ENCODE data around the gene MRPL39.

Gene MRPL39

GRCh38 chr21:25560891-25561290 is 46.4 kb downstream of the MRPL39 start:
- Histone ChIP-seq H3K27ac (ENCODE audit: low read depth, low read length) (no peak overlapping the region), H3K27me3 (ENCODE audit: insufficient read depth, low read length, poor library complexity) (no peaks in the 10 kb centered on the region), H3K4me3 (ENCODE audit: low read length) (no peak overlapping the region), H3K79me1 (ENCODE audit: low read length) (no peaks in the 10 kb centered on the region), H3K4me1 (ENCODE audit: control insufficient read depth, low read depth, low read length) (no peaks in the 10 kb centered on the region), H3K79me2 (ENCODE audit: control insufficient read depth, insufficient read depth, low read length) (no peaks in the 10 kb centered on the region), H3K18ac (ENCODE audit: low read length) (no peak overlapping the region), H3K23ac (ENCODE audit: low read length) (no peak overlapping the region), H3K9ac (ENCODE audit: low read length) (no peak overlapping the region), H3K36me3 (ENCODE audit: control insufficient read depth, insufficient read depth, low read length) (no peaks in the 10 kb centered on the region), H3K4me2 (ENCODE audit: low read length) (no peak overlapping the region), H2BK15ac (replicated peaks; ENCODE audit: low read depth) (no peak overlapping the region), H4K5ac (ENCODE audit: low read length) (no peak overlapping the region), H4K8ac (ENCODE audit: low read depth, low read length) (no peak overlapping the region), H2BK120ac (ENCODE audit: low read depth, low read length) (no peak overlapping the region), H2BK5ac (ENCODE audit: low read length) (no peak overlapping the region), H3K56ac (ENCODE audit: low read length) (no peak overlapping the region), H2AK5ac (ENCODE audit: low read length) (no peak overlapping the region), H3K4ac (ENCODE audit: low read depth, low read length) (no peak overlapping the region)
- no peak for DNase-seq
- no CpG with 5 or more reads among the region's 3 CpGs for WGBS (ENCODE audit: extremely low coverage, insufficient coverage, low lambda C conversion rate)

DNA sequence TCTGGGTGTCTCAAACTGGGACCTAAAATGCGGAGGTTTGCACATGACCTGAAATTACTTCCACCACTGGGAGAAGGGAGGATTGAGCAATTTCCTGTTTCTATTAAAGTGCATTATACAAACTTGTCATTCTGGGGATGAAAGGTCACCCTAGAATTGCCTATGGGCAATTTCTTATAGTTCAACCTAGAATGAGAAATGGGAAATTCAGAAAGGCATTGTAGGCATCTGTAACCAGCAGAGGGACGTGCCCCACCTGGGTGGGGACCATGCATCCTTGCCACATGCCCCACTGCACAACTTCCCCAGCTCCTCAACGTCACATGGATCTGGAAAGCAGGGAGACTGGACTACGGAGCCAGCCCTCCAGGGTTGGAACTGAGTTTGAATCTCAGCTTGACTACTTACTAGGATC is 47.0 kb downstream of the MRPL39 start:
- no peak overlapping the region for H3K27ac ChIP-seq (ENCODE audit: low read depth, low read length)
- H4K5ac ChIP-seq (ENCODE audit: low read length) = no peak overlapping the region
- H3K36me3 ChIP-seq (ENCODE audit: control insufficient read depth, insufficient read depth, low read length) = no peaks in the 10 kb centered on the region
- no peak overlapping the region for H2BK120ac ChIP-seq (ENCODE audit: low read depth, low read length)
- DNase-seq = no peak
- H3K4ac ChIP-seq (ENCODE audit: low read depth, low read length) = no peak overlapping the region
- H3K4me2 ChIP-seq (ENCODE audit: low read length) = no peak overlapping the region
- WGBS (ENCODE audit: extremely low coverage, insufficient coverage, low lambda C conversion rate) = no CpG with 5 or more reads among the region's 4 CpGs
- H3K56ac ChIP-seq (ENCODE audit: low read length) = no peak overlapping the region
- H2AK5ac ChIP-seq (ENCODE audit: low read length) = no peak overlapping the region
- H3K18ac ChIP-seq (ENCODE audit: low read length) = no peak overlapping the region
- no peaks in the 10 kb centered on the region for H3K27me3 ChIP-seq (ENCODE audit: insufficient read depth, low read length, poor library complexity)
- H3K9ac ChIP-seq (ENCODE audit: low read length) = no peak overlapping the region
- H3K4me3 ChIP-seq (ENCODE audit: low read length) = no peak overlapping the region
- no peak overlapping the region for H2BK5ac ChIP-seq (ENCODE audit: low read length)
- H3K79me2 ChIP-seq (ENCODE audit: control insufficient read depth, insufficient read depth, low read length) = no peaks in the 10 kb centered on the region
- no peak overlapping the region for H4K8ac ChIP-seq (ENCODE audit: low read depth, low read length)
- no peaks in the 10 kb centered on the region for H3K79me1 ChIP-seq (ENCODE audit: low read length)
- no peak overlapping the region for H2BK15ac ChIP-seq (replicated peaks; ENCODE audit: low read depth)
- no peaks in the 10 kb centered on the region for H3K4me1 ChIP-seq (ENCODE audit: control insufficient read depth, low read depth, low read length)
- no peak overlapping the region for H3K23ac ChIP-seq (ENCODE audit: low read length)

DNA sequence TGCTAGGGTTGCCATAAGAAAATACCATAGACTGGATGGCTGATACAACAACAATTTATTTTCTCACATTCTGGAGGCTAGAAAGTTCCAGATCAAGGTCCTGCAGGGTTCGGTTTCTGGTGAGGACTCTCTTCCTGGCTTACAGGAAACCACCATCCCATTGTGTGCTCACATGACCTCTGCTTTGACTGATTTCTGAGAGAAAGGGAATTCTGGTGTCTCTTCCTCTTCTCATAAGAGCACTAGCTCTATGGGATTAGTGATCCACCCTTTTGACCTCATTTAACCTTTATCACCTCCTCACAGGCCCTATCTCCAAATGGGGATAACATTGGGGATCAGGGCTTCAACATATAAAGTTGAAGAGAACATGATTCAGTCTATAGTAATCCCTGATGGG is 47.5 kb downstream of the MRPL39 start:
- Histone ChIP-seq H3K9ac (ENCODE audit: low read length) (no peak overlapping the region), H3K79me2 (ENCODE audit: control insufficient read depth, insufficient read depth, low read length) (no peaks in the 10 kb centered on the region), H2BK5ac (ENCODE audit: low read length) (no peak overlapping the region), H3K27me3 (ENCODE audit: insufficient read depth, low read length, poor library complexity) (no peaks in the 10 kb centered on the region), H3K18ac (ENCODE audit: low read length) (no peak overlapping the region), H3K36me3 (ENCODE audit: control insufficient read depth, insufficient read depth, low read length) (no peaks in the 10 kb centered on the region), H3K56ac (ENCODE audit: low read length) (no peak overlapping the region), H3K79me1 (ENCODE audit: low read length) (no peaks in the 10 kb centered on the region), H3K4me1 (ENCODE audit: control insufficient read depth, low read depth, low read length) (no peaks in the 10 kb centered on the region), H3K23ac (ENCODE audit: low read length) (no peak overlapping the region), H4K5ac (ENCODE audit: low read length) (no peak overlapping the region), H4K8ac (ENCODE audit: low read depth, low read length) (no peak overlapping the region), H2AK5ac (ENCODE audit: low read length) (no peak overlapping the region), H3K4me2 (ENCODE audit: low read length) (no peak overlapping the region), H2BK120ac (ENCODE audit: low read depth, low read length) (no peak overlapping the region), H3K4me3 (ENCODE audit: low read length) (no peak overlapping the region), H2BK15ac (replicated peaks; ENCODE audit: low read depth) (no peak overlapping the region), H3K27ac (ENCODE audit: low read depth, low read length) (no peak overlapping the region), H3K4ac (ENCODE audit: low read depth, low read length) (no peak overlapping the region)
- WGBS (ENCODE audit: extremely low coverage, insufficient coverage, low lambda C conversion rate) = no CpG with 5 or more reads among the region's 1 CpG
- no peak for DNase-seq

- Histone ChIP-seq H3K79me2 (ENCODE audit: control insufficient read depth, insufficient read depth, low read length) (no peaks in the 10 kb centered on the region), H3K18ac (ENCODE audit: low read length) (no peak overlapping the region), H3K27ac (ENCODE audit: low read depth, low read length) (no peak overlapping the region), H3K79me1 (ENCODE audit: low read length) (no peaks in the 10 kb centered on the region), H2BK15ac (replicated peaks; ENCODE audit: low read depth) (no peak overlapping the region), H3K36me3 (ENCODE audit: control insufficient read depth, insufficient read depth, low read length) (no peaks in the 10 kb centered on the region), H3K4me2 (ENCODE audit: low read length) (no peak overlapping the region), H3K23ac (ENCODE audit: low read length) (no peak overlapping the region), H3K56ac (ENCODE audit: low read length) (no peak overlapping the region), H4K8ac (ENCODE audit: low read depth, low read length) (no peak overlapping the region), H3K4me3 (ENCODE audit: low read length) (no peak overlapping the region), H3K4ac (ENCODE audit: low read depth, low read length) (no peak overlapping the region), H3K9ac (ENCODE audit: low read length) (no peak overlapping the region), H2BK120ac (ENCODE audit: low read depth, low read length) (no peak overlapping the region), H3K4me1 (ENCODE audit: control insufficient read depth, low read depth, low read length) (no peaks in the 10 kb centered on the region), H2AK5ac (ENCODE audit: low read length) (no peak overlapping the region), H3K27me3 (ENCODE audit: insufficient read depth, low read length, poor library complexity) (no peaks in the 10 kb centered on the region), H2BK5ac (ENCODE audit: low read length) (no peak overlapping the region), H4K5ac (ENCODE audit: low read length) (no peak overlapping the region)
- DNase-seq = no peak
- WGBS (ENCODE audit: extremely low coverage, insufficient coverage, low lambda C conversion rate) = no CpG with 5 or more reads among the region's 2 CpGs
These were observed 49.2 kb downstream of the MRPL39 start for GRCh38 chr21:25558123-25558522.

DNA sequence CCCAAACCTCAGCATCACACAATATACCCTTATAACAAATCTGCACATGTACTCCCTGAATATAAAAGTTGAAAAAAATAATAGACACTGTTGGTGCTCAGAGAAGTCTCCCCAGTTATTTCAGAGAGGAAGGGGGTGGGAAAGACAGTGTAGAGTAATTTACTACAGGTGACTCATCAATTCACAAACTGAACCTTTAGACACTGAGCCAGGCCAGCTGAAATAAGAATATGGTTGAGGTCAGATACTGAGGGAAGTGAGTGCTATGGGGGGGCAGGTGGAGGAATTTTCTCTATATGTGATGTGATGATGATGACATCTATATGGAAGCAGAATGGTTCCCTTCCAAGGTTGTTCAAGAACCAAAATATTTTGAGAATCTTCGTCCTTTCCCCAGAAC is 50.1 kb downstream of the MRPL39 start:
- Histone ChIP-seq H3K9ac (ENCODE audit: low read length) (no peak overlapping the region), H3K4me2 (ENCODE audit: low read length) (no peak overlapping the region), H2AK5ac (ENCODE audit: low read length) (no peak overlapping the region), H3K18ac (ENCODE audit: low read length) (no peak overlapping the region), H3K23ac (ENCODE audit: low read length) (no peak overlapping the region), H3K36me3 (ENCODE audit: control insufficient read depth, insufficient read depth, low read length) (no peaks in the 10 kb centered on the region), H3K79me1 (ENCODE audit: low read length) (no peaks in the 10 kb centered on the region), H3K27ac (ENCODE audit: low read depth, low read length) (no peak overlapping the region), H2BK15ac (replicated peaks; ENCODE audit: low read depth) (no peak overlapping the region), H3K4ac (ENCODE audit: low read depth, low read length) (no peak overlapping the region), H4K8ac (ENCODE audit: low read depth, low read length) (no peak overlapping the region), H3K27me3 (ENCODE audit: insufficient read depth, low read length, poor library complexity) (no peaks in the 10 kb centered on the region), H3K56ac (ENCODE audit: low read length) (no peak overlapping the region), H4K5ac (ENCODE audit: low read length) (no peak overlapping the region), H3K4me1 (ENCODE audit: control insufficient read depth, low read depth, low read length) (no peaks in the 10 kb centered on the region), H3K79me2 (ENCODE audit: control insufficient read depth, insufficient read depth, low read length) (no peaks in the 10 kb centered on the region), H3K4me3 (ENCODE audit: low read length) (no peak overlapping the region), H2BK5ac (ENCODE audit: low read length) (no peak overlapping the region), H2BK120ac (ENCODE audit: low read depth, low read length) (no peak overlapping the region)
- WGBS (ENCODE audit: extremely low coverage, insufficient coverage, low lambda C conversion rate) = no CpG with 5 or more reads among the region's 1 CpG
- DNase-seq = no peak

GRCh38 chr21:25556091-25556490 is 51.2 kb downstream of the MRPL39 start:
- Histone ChIP-seq H3K79me1 (ENCODE audit: low read length) (no peaks in the 10 kb centered on the region), H2BK5ac (ENCODE audit: low read length) (no peak overlapping the region), H3K56ac (ENCODE audit: low read length) (no peak overlapping the region), H3K4me1 (ENCODE audit: control insufficient read depth, low read depth, low read length) (no peaks in the 10 kb centered on the region), H3K27me3 (ENCODE audit: insufficient read depth, low read length, poor library complexity) (no peaks in the 10 kb centered on the region), H4K8ac (ENCODE audit: low read depth, low read length) (no peak overlapping the region), H3K4ac (ENCODE audit: low read depth, low read length) (no peak overlapping the region), H3K4me3 (ENCODE audit: low read length) (no peak overlapping the region), H3K23ac (ENCODE audit: low read length) (no peak overlapping the region), H3K27ac (ENCODE audit: low read depth, low read length) (no peak overlapping the region), H2BK120ac (ENCODE audit: low read depth, low read length) (no peak overlapping the region), H3K36me3 (ENCODE audit: control insufficient read depth, insufficient read depth, low read length) (no peaks in the 10 kb centered on the region), H2BK15ac (replicated peaks; ENCODE audit: low read depth) (no peak overlapping the region), H2AK5ac (ENCODE audit: low read length) (no peak overlapping the region), H3K79me2 (ENCODE audit: control insufficient read depth, insufficient read depth, low read length) (no peaks in the 10 kb centered on the region), H4K5ac (ENCODE audit: low read length) (no peak overlapping the region), H3K18ac (ENCODE audit: low read length) (no peak overlapping the region), H3K4me2 (ENCODE audit: low read length) (no peak overlapping the region), H3K9ac (ENCODE audit: low read length) (no peak overlapping the region)
- no peak for DNase-seq

Measured in mesendoderm (in vitro differentiated cells).